DMS 273 treated with DMSO at 0.1 percent for 48 hours (cell line): Measurements from ENCODE around the gene MSH4.
"Not testable (repeated sequence)": the region's sequence is repeated elsewhere in the genome, so short reads cannot be mapped to it uniquely, and the experiment has no call there.

Experiments
- DNase-seq: peaks from one replicate; lab custom pipeline; 2025; lab: John Stamatoyannopoulos, UW

MSH4 gene

GRCh38 chr1:75943037-75943436 is 146.4 kb downstream of the MSH4 start:
- DNase-seq: not testable (repeated sequence)

GRCh38 chr1:75950176-75950575 is 153.5 kb downstream of the MSH4 start:
- no peak for DNase-seq

GRCh38 chr1:75952016-75952415 is 155.3 kb downstream of the MSH4 start:
- DNase-seq: no peak

GRCh38 chr1:75953461-75953860 is 156.8 kb downstream of the MSH4 start:
- DNase-seq: no peak

GRCh38 chr1:75954586-75954985 is 157.9 kb downstream of the MSH4 start:
- DNase-seq: no peak
